Activated T-helper 2 cell treated with anti-CD3 and anti-CD28 coated beads, Interferon-gamma antibody, Interleukin-2, Interleukin-4, amounts not matched to agents 10 μg/mL and 5 μg/mL and 100 μg/mL, durations not matched to agents 14 hours and 24 hours and 36 hours (primary cell): ENCODE data around the gene PMEPA1. TPM values are rescaled to one million over a fixed set of nuclear protein-coding genes. Genes with fewer than 3 reads are reported as not detected.

Experiments used
- DNase-seq: peaks from one replicate; pipeline ENCODE4 v3.0.0; 2021; ENCODE audit warnings: low spot score
- H3K27ac Mint-ChIP-seq: one replicate; pipeline ENCODE4 v1.8.0; 2021; ENCODE audit warnings: mixed read lengths
- H3K27me3 Mint-ChIP-seq: one replicate; pipeline ENCODE4 v1.8.0; 2021; ENCODE audit warnings: low read depth, mixed read lengths
- H3K36me3 Mint-ChIP-seq: one replicate; pipeline ENCODE4 v1.8.0; 2021; ENCODE audit warnings: low read depth, mixed read lengths
- H3K4me1 Mint-ChIP-seq: one replicate; pipeline ENCODE4 v1.8.0; 2021; ENCODE audit warnings: low read depth, mixed read lengths
- H3K4me3 Mint-ChIP-seq: one replicate; pipeline ENCODE4 v1.8.0; 2021; ENCODE audit warnings: low read depth, mild to moderate bottlenecking, moderate library complexity, mixed read lengths
- H3K9me3 Mint-ChIP-seq: one replicate; pipeline ENCODE4 v1.8.0; 2021; ENCODE audit warnings: mixed read lengths
- intact Hi-C: fragments of 100-400 bp; cut with micrococcal nuclease; formaldehyde crosslinking; loops from one replicate; pipeline ENCODE4 v1.15.1; 2023
- total RNA-seq: library from RNA; stranded (reverse); gene quantifications from 2 replicates; pipeline ENCODE4 v1.2.3, GENCODE V29; 2022

PMEPA1 gene
- total RNA-seq, 1 donor from 2014 or later, result 1.1 TPM

DNA sequence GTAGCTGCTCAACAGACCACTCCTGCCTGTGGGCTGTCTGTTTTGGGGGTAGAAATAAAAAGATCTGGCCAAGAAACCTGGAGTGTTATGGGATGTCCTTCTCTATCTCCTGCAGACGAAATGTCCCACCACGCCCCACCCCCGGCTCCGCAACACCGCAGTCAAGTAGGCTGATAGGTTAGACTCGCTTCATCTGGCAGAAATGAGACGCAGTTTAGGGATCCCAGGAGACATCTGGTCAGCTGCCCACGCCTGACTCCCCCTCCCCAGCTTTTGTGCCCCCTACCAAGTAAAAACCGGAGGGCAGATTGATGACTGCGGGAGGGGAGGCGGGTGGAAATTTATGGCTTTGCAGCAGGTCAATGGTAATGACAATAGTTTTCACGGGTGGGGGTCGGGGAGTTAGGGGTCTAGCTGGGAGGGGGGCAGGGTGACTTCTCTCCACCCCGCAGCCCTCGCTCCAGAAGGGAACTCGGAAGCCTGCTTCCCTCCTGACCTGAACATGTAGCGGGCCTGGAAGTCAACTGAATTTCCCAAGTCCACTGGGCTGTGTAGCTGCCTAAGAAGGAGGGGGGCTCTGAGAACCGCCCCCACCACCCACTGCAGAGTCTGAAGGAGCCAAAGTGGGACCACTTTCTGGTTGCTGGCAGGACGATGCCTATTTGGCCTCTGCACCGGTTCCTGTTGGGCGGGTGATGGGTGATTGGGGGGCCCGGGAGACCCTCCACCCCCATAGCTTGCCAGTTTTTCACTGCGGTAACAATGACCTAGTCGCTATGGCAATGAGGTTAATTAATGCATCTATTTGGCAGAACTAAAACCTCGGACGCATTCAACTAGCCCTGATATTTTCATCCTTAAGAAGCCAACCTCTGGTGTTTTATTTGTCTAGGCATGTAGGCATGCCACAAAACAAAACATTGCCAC lies 25.7 kb downstream of the PMEPA1 start:
- Mint-ChIP-seq H3K27me3 (peaks cover 3% of the 10 kb centered on the region), H3K36me3 (no peaks in the 10 kb centered on the region), H3K4me1 (no peaks in the 10 kb centered on the region), H3K27ac (no peak overlapping the region), H3K4me3 (no peak overlapping the region), H3K9me3 (no peaks in the 10 kb centered on the region)
- intact Hi-C loops, result no loop called here
- no peak for DNase-seq

DNA sequence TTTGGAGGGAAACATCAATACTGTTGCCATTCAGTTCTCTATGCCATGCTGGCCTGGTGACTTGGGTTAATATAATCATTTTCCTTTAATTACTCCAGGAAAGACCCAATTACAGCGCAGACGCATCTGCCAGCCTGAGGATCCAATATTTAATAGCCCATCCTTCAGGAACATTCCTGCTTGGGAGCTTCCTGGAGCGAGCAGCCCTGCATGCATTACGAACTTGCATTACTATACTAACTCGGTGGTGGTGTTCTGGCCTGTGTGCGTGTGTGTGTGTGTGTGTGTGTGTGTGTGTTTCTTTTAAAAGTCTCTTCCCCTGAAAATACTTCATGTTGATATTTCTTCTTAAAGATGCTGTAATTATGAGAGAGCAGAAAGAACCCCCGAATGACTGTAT lies 26.5 kb downstream of the PMEPA1 start:
- H3K27ac Mint-ChIP-seq, result no peak overlapping the region
- H3K36me3 Mint-ChIP-seq, result no peaks in the 10 kb centered on the region
- intact Hi-C loops, result no loop called here
- peaks cover 8% of the 10 kb centered on the region for H3K27me3 Mint-ChIP-seq
- H3K9me3 Mint-ChIP-seq, result no peaks in the 10 kb centered on the region
- H3K4me3 Mint-ChIP-seq, result no peak overlapping the region
- H3K4me1 Mint-ChIP-seq, result no peaks in the 10 kb centered on the region
- DNase-seq, result no peak

DNA sequence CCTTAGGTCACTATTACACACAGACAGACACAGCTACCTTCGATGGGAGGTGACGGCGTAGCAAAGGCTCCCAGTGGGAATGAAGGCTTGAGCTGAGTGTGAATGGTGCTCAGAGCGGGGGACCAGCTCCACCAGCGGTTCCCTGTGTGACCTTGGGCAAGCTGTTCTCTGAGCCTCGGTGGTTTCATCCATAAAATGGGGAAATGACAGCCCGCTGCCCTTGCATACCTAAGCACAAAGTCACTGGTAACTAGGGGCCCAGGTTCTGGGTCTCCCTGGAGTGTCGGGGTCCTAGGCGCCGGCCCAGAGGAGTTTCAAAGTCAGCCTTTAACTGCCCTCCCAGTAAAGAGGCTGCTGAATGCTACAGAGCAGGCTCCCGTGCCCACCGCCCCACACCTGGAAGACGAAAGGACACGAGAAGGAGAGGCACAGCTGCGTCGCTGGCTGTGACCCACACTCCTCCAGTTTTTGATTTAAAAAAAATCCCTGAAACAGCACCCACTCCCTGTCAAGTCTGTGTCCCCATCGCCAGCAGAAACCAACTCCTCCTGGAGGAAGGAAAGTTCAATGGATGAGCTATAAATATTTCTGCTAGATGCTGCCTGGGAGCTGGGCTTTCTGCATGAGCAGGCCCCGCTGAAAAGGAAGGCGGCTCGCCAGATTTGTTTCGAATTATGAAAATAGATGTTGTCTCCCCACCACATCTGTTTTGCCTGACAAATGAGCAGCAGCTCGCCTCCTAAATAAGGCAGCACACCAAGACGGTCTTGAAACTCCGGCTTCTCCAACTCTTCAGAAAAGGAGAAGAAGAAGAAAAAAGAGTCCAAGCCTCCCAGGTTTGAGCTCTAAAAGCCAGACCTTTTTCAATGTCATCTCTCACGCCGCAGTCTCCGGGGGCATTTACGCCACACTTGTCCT lies 27.4 kb downstream of the PMEPA1 start:
- peaks cover 8% of the 10 kb centered on the region for H3K27me3 Mint-ChIP-seq
- intact Hi-C loops, result no loop called here
- H3K4me3 Mint-ChIP-seq, result no peak overlapping the region
- H3K4me1 Mint-ChIP-seq, result no peaks in the 10 kb centered on the region
- DNase-seq, result no peak
- no peaks in the 10 kb centered on the region for H3K36me3 Mint-ChIP-seq
- H3K27ac Mint-ChIP-seq, result no peak overlapping the region
- H3K9me3 Mint-ChIP-seq, result no peaks in the 10 kb centered on the region

DNA sequence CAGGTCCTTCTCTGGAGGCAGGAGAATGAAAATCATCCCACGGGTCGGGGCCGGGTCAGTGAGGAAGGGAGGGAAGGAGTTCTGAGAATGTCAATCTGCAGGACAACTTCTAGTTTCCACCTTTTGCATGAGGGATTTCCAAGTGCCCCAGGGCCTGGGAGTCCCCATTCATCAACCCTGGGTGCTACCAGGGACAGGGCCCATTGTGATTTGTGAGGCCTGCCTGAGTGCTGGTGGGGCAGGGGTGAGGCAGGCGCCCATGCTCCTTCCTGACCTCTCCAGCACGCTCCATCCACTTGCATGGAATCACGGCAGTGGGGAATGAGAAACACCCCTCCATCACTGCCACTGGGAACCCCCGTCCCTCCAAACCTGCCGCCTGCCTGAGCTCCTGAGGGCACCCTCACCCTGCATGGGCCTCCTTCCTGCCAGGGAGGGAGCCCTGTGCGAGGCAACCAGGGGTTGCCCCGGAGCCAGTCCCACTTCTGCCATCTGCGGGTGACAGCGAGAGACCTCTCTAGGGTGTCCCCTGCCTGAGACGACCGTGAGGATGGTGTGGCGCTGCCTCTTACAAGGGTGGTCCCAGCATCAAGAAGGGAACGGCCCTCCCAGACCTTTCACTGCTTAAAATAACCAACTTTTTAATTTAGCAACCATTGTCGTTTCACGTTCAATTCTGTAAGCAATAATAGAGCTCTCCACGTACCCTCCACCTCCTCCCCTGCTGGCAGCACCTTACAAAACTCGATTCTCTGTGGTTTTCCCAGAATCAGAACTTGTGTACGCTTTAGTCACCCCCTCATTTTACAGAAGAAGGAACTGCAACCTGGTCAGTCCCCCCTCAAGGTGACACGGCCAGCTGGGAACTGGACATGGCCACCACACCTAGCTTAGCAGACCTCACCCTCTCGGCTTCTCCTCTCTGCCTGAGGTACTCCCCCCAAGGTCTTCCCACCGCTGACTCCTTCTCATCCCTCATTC lies 28.6 kb downstream of the PMEPA1 start:
- no peak for DNase-seq
- Mint-ChIP-seq H3K4me3 (no peak overlapping the region), H3K27ac (no peak overlapping the region), H3K9me3 (no peaks in the 10 kb centered on the region), H3K36me3 (no peaks in the 10 kb centered on the region), H3K4me1 (no peaks in the 10 kb centered on the region), H3K27me3 (peaks cover 8% of the 10 kb centered on the region)
- intact Hi-C loops, result no loop called here

DNA sequence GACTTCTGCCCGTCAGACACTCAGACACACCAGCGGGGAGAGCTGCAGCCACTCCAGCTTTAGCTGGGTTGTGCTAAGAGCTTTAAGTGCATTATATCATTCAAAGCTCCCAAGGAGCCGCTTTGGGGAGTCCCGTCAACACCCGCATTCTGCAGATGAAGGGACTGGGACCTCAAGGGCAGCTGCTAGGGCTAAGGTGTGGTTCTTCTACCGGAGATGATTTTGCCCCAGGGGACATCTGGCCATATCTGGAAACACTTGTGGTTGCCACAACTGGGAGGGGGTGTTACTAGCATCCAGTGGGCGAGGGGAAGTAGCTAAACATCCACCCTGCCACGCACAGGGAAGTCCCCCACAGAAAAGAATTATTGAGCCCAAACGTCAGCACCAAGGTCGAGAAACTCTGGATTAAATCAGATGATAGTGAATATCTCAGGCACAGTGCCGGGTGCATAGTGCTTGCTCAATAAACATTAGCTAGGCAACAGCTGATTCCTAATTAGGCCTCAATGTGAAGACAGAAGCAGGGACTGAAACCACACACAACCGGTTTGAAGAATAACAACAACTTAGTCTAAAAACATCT lies 29.6 kb downstream of the PMEPA1 start:
- H3K27me3 Mint-ChIP-seq, result peaks cover 8% of the 10 kb centered on the region
- H3K4me1 Mint-ChIP-seq, result no peaks in the 10 kb centered on the region
- H3K27ac Mint-ChIP-seq, result no peak overlapping the region
- intact Hi-C loops, result no loop called here
- DNase-seq, result no peak
- H3K4me3 Mint-ChIP-seq, result no peak overlapping the region
- H3K36me3 Mint-ChIP-seq, result no peaks in the 10 kb centered on the region
- no peaks in the 10 kb centered on the region for H3K9me3 Mint-ChIP-seq

DNA sequence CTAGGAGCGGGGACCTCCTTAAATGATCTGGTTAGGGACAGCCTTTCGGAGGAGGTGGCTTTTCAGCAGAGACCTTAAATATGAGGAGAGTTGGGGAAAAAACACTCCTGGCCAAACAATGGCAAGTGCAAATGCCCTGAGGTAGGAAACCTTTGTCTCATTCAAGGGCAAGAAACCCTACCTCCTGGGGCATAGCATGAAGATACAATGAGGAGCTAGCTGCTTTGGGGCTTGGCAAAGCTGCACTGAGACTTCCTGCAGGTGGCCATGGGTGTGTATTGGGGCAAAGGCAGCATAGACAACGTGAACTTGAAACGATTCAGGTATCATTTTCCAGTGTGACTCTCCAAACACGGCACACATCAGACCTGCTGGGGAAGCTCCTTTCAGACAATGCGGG lies 30.7 kb downstream of the PMEPA1 start:
- H3K27me3 Mint-ChIP-seq, result peaks cover 8% of the 10 kb centered on the region
- no peak overlapping the region for H3K4me3 Mint-ChIP-seq
- H3K27ac Mint-ChIP-seq, result no peak overlapping the region
- H3K36me3 Mint-ChIP-seq, result no peaks in the 10 kb centered on the region
- intact Hi-C loops, result no loop called here
- no peaks in the 10 kb centered on the region for H3K9me3 Mint-ChIP-seq
- no peak for DNase-seq
- no peaks in the 10 kb centered on the region for H3K4me1 Mint-ChIP-seq

DNA sequence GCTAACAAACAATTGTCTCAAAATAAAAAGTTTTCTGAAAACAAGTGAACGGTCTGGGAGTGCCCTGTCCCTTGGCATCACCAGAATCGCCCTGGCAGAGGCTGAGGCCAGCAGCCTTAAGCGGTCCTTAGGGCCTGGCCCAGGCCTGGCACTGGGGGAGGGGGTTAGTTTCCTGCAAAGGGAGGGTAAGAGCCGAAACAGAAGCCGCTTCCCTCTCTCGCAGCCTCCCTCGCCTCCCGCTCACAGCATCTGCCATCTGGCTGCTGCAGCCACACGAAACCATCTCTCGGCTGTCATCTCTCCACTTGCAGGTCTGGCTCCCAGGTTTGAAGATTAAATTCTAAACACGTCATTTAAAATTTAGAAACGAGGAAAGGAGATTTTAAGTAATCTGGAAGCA lies 31.5 kb downstream of the PMEPA1 start:
- no peak overlapping the region for H3K27ac Mint-ChIP-seq
- no peaks in the 10 kb centered on the region for H3K4me1 Mint-ChIP-seq

DNA sequence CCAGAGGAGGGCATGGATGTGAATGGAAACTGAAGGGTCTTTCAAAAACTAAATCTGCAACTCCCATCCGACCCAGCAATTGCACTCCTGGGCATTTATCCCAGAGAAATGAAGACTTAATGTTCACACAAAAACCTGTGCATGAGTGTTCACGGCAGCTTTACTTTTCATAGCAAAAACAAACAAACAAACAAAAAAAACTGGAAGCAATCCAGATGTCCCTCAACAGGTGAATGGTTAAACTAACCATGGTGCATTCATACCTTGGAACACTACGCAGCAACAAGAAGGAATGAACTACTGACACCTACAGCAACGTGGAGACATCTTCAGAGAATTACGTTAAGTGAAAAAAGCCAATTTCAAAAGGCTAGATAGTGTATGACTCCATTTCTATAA lies 32.2 kb downstream of the PMEPA1 start:
- Mint-ChIP-seq H3K36me3 (no peaks in the 10 kb centered on the region), H3K27me3 (peaks cover 8% of the 10 kb centered on the region), H3K27ac (no peak overlapping the region), H3K4me1 (no peaks in the 10 kb centered on the region), H3K4me3 (no peak overlapping the region), H3K9me3 (no peaks in the 10 kb centered on the region)
- intact Hi-C loops, result no loop called here
- no peak for DNase-seq

More for the DNA sequence above, 31.5 kb downstream of the PMEPA1 start:
- Mint-ChIP-seq H3K4me3 (no peak overlapping the region), H3K36me3 (no peaks in the 10 kb centered on the region), H3K9me3 (no peaks in the 10 kb centered on the region), H3K27me3 (peaks cover 8% of the 10 kb centered on the region)
- no peak for DNase-seq
- intact Hi-C loops, result no loop called here

DNA sequence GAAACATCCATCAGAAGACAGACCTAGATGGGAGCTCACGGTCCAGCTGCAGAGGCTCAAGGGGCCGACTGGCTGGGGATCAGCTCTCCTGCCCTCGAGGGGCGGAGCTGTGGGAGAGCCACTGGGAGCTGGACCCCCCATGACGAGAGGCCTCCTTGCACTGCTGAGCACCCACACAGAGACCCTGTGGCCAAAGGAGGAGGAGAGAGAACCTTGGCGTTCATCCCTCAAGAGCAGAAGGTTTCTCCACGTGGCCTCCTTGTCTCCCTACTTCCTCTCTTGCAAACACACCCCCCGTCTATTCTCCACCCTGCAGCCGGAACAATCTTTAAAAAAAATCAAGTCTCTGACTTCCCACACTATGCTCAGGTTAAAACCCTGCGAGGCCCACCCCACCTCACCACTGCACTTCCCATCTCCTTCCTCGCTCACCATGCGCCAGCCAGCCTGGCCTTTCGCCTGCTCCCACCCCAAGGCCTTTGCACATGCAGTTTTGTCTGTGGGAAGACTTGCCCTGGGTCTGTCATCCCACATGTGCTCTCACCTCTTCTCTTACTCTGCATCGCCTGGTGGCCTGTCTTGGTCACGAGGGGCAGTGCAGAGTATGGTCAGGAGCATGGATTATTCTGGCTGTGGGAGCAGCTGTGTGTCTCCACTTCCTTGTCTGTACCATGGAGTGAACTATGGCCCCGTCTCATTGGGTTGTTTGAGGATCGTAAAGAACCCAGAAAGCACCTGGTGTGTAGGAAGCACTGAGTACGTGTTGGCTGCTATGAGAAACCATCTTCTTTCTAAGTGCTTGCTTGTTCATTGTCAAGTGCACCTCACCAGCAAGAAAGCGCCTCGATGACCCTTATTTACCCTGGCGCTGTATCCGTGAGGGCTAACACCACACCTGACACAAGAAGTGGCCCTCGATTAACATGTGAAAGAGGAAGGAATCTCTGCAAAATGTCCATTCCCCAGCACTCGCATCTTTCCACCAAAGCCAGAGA lies 32.9 kb downstream of the PMEPA1 start:
- Mint-ChIP-seq H3K27ac (no peak overlapping the region), H3K4me1 (no peaks in the 10 kb centered on the region)
- intact Hi-C loops, result no loop called here

DNA sequence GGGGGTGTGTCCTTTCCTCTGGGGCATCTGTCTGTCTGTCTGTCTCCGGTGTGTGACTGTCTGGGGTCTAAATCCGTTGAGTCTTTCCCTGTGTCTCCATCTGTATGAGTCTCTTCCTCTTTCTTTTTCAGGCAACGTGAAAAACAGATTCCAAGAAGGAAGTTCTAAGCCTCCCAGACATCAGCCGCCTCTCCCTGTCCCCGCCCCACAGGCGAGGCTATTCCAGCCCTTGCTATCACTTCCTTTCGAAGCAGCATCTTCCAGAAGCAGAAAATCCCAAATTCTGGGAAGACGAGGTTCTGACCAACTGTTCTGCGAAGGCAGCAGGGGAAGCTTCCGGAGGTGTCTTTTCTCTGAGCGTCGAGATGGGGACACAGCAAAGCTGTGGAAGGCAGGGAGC lies 34.0 kb downstream of the PMEPA1 start:
- Mint-ChIP-seq H3K4me3 (no peak overlapping the region), H3K27ac (no peak overlapping the region), H3K36me3 (no peaks in the 10 kb centered on the region), H3K27me3 (peaks cover 9% of the 10 kb centered on the region), H3K9me3 (no peaks in the 10 kb centered on the region), H3K4me1 (no peaks in the 10 kb centered on the region)
- DNase-seq, result no peak
- intact Hi-C loops, result no loop called here

More for the DNA sequence above, 32.9 kb downstream of the PMEPA1 start:
- H3K9me3 Mint-ChIP-seq, result no peaks in the 10 kb centered on the region
- H3K27me3 Mint-ChIP-seq, result peaks cover 9% of the 10 kb centered on the region
- DNase-seq, result no peak
- no peak overlapping the region for H3K4me3 Mint-ChIP-seq
- no peaks in the 10 kb centered on the region for H3K36me3 Mint-ChIP-seq

DNA sequence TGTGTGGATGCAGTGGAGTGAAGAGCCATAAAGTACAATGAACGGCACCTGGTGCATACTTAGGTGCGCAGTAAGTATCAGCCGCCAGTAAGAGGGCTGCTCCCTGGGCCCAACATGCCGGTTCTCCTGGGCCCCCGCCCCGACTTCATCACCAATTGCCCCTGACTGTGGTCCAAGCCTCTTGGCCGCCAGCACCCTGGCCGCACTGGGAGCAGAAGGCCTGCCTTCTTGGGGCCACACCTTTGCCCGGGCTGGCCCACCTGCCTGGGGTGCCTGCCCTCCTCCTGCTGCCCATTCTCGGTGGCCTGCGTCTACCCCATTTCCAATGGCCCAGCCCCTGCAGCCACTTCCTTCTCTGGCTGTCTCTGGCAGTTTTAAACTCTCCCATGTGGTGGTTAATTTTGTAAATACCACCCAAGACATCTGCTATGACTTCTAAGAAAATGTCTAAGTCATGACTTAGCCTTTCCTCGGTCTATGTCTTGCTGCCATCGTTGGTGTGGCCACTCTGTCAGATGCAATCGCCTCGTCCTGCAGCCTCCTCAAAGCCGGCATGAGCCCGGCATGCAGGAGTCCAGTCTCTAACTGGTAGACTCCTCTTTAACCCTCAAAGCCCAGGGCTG lies 36.8 kb downstream of the PMEPA1 start:
- H3K36me3 Mint-ChIP-seq, result no peaks in the 10 kb centered on the region
- no peak overlapping the region for H3K27ac Mint-ChIP-seq
- no peaks in the 10 kb centered on the region for H3K4me1 Mint-ChIP-seq
- intact Hi-C loops, result no loop called here
- H3K4me3 Mint-ChIP-seq, result no peak overlapping the region
- DNase-seq, result no peak
- H3K9me3 Mint-ChIP-seq, result no peaks in the 10 kb centered on the region
- H3K27me3 Mint-ChIP-seq, result peaks cover 4% of the 10 kb centered on the region
